OCI-LY7 (cell line): ENCODE data around the gene PRPF18. TPM values are rescaled to one million over a fixed set of nuclear protein-coding genes. Genes with fewer than 3 reads are reported as not detected.

ENCODE experiments used
- BruUV-seq: library from RNA; stranded (reverse); fragments of 400-500 nt; replicated peaks from 2 replicates; lab custom pipeline; 2021; lab: Mats Ljungman, UMichigan
- CTCF ChIA-PET: fragments of 300-600 bp; sonication (Branson Sonifier 250); formaldehyde crosslinking; loops from one replicate; lab custom pipeline; 2022; ENCODE audit warnings: antibody characterized with exemption; ENCODE audit not compliant: unreplicated experiment; lab: Charles Lee
- POLR2A ChIA-PET: fragments of 300-600 bp; sonication (Branson Sonifier 250); formaldehyde crosslinking; loops from one replicate; lab custom pipeline; 2022; ENCODE audit warnings: antibody characterized with exemption; lab: Charles Lee
- DNase-seq: peaks from one replicate; pipeline ENCODE4 v3.0.0-alpha.2; 2015; ENCODE audit warnings: low spot score
- H2AFZ ChIP-seq: fragments of 200-600 bp; sonication (generic), shearing (Covaris generic); 2 replicates; pipeline ENCODE4 v1.6.1; 2014; ENCODE audit warnings: mild to moderate bottlenecking, antibody characterized with exemption, low read length, moderate library complexity
- H3K27ac ChIP-seq: fragments of 200-600 bp; sonication (generic); 2 replicates; pipeline ENCODE4 v1.5.1; 2014; ENCODE audit warnings: mixed run types, low read depth, mild to moderate bottlenecking, moderate library complexity, low read length, inconsistent platforms; ENCODE audit not compliant: poor library complexity, severe bottlenecking
- H3K36me3 ChIP-seq: fragments of 200-600 bp; sonication (generic); 2 replicates; pipeline ENCODE4 v1.6.1; 2014; ENCODE audit warnings: mild to moderate bottlenecking, antibody characterized with exemption, low read length, moderate library complexity, mixed read lengths; ENCODE audit not compliant: insufficient read depth
- H3K4me1 ChIP-seq: fragments of 200-600 bp; sonication (generic); 2 replicates; pipeline ENCODE4 v1.5.1; 2014; ENCODE audit warnings: mild to moderate bottlenecking, low read length; ENCODE audit not compliant: insufficient read depth, poor library complexity, severe bottlenecking
- H3K4me2 ChIP-seq: fragments of 200-600 bp; sonication (generic); 2 replicates; pipeline ENCODE4 v1.6.1; 2014; ENCODE audit warnings: mild to moderate bottlenecking, low read length
- H3K4me3 ChIP-seq: fragments of 200-600 bp; sonication (generic); 2 replicates; pipeline ENCODE4 v1.5.1; 2014; ENCODE audit warnings: mild to moderate bottlenecking, low read depth, low read length; ENCODE audit not compliant: poor library complexity, severe bottlenecking
- H3K79me2 ChIP-seq: fragments of 200-600 bp; sonication (generic); 2 replicates; pipeline ENCODE4 v1.6.1; 2016; ENCODE audit warnings: low read depth, mild to moderate bottlenecking, low read length, moderate library complexity, mixed read lengths; ENCODE audit not compliant: insufficient read depth
- H3K9me2 ChIP-seq: fragments of 200-600 bp; sonication (generic); 2 replicates; pipeline ENCODE4 v1.6.1; 2016; ENCODE audit warnings: mild to moderate bottlenecking, low read length, mixed read lengths; ENCODE audit not compliant: insufficient read depth
- H3K9me3 ChIP-seq: fragments of 200-600 bp; sonication (generic); 2 replicates; pipeline ENCODE4 v1.6.1; 2014; ENCODE audit warnings: mild to moderate bottlenecking, mixed run types, low read length, mixed read lengths
- H4K20me1 ChIP-seq: fragments of 200-600 bp; sonication (generic); 2 replicates; pipeline ENCODE4 v1.6.1; 2014; ENCODE audit warnings: mild to moderate bottlenecking, antibody characterized with exemption, low read length, moderate library complexity, mixed read lengths; ENCODE audit not compliant: insufficient read depth
- EZH2phosphoT487 ChIP-seq: fragments of 200-600 bp; sonication (generic); IDR thresholded peaks from 2 replicates; pipeline ENCODE4 v1.6.1; 2018; ENCODE audit warnings: low read depth, borderline replicate concordance, mild to moderate bottlenecking, mixed run types, antibody characterized with exemption, low read length, moderate library complexity, mixed read lengths
- intact Hi-C: fragments of 100-400 bp; cut with micrococcal nuclease; formaldehyde crosslinking; loops from one replicate; pipeline ENCODE4 v1.10.0; 2022; ENCODE audit not compliant: unreplicated experiment
- total RNA-seq, 2 experiments: library from RNA; depleted of rRNA in 1 of 2; stranded (reverse); fragments of >200 nt in 1 of 2; shearing (Covaris generic) in 1 of 2; gene quantifications; 2 replicates each; pipeline ENCODE4 v1.2.3, GENCODE V29; 2014 to 2022
- TF ChIP-seq, protein P1 (sequence below): fragments of 200-600 bp; sonication (generic); conservative IDR thresholded peaks from 2 replicates; pipeline ENCODE4 v1.5.1; 2014; ENCODE audit warnings: mild to moderate bottlenecking, antibody characterized with exemption, low read length, moderate library complexity, mixed read lengths

PRPF18 gene
- total RNA-seq, 2 experiments from 2014 or later, result 21.1 to 23.3 TPM

DNA sequence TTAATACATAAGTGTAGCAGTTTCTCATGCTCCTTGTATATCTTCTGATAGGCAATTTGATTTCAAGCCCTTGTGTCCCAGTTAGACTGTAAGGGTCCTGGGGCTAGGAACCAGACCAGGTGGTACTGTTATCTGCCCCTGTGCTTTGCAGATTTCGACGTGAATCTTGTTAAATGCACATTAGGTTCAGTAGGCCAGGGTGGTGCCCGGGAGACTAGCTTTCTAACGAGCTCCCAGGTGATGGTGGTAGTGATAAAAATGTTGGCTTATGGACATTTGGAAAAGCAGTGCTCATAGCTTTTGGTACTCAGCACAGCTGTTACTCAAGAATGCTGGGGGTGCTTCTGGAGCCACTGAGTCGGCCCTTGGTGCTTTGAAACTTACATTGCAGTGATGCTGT lies 64.2 kb downstream of the PRPF18 start:
- intact Hi-C loops, result no loop called here
- Histone ChIP-seq H3K79me2 (no peaks in the 10 kb centered on the region), H2AFZ (no peak overlapping the region), H3K36me3 (no peaks in the 10 kb centered on the region), H3K4me3 (no peak overlapping the region), H3K9me2 (no peaks in the 10 kb centered on the region), H3K9me3 (no peaks in the 10 kb centered on the region), H4K20me1 (no peaks in the 10 kb centered on the region; the same call in 1 of the 2 replicates), H3K4me2 (no peak overlapping the region), H3K27ac (no peak overlapping the region), H3K4me1 (no peaks in the 10 kb centered on the region)
- TF ChIP-seq, protein P1, sequence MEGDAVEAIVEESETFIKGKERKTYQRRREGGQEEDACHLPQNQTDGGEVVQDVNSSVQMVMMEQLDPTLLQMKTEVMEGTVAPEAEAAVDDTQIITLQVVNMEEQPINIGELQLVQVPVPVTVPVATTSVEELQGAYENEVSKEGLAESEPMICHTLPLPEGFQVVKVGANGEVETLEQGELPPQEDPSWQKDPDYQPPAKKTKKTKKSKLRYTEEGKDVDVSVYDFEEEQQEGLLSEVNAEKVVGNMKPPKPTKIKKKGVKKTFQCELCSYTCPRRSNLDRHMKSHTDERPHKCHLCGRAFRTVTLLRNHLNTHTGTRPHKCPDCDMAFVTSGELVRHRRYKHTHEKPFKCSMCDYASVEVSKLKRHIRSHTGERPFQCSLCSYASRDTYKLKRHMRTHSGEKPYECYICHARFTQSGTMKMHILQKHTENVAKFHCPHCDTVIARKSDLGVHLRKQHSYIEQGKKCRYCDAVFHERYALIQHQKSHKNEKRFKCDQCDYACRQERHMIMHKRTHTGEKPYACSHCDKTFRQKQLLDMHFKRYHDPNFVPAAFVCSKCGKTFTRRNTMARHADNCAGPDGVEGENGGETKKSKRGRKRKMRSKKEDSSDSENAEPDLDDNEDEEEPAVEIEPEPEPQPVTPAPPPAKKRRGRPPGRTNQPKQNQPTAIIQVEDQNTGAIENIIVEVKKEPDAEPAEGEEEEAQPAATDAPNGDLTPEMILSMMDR, result no peak
- no peak for DNase-seq
- ChIA-PET CTCF (no interaction called here), POLR2A (no interaction called here)
- BruUV-seq, result no TSS peak

DNA sequence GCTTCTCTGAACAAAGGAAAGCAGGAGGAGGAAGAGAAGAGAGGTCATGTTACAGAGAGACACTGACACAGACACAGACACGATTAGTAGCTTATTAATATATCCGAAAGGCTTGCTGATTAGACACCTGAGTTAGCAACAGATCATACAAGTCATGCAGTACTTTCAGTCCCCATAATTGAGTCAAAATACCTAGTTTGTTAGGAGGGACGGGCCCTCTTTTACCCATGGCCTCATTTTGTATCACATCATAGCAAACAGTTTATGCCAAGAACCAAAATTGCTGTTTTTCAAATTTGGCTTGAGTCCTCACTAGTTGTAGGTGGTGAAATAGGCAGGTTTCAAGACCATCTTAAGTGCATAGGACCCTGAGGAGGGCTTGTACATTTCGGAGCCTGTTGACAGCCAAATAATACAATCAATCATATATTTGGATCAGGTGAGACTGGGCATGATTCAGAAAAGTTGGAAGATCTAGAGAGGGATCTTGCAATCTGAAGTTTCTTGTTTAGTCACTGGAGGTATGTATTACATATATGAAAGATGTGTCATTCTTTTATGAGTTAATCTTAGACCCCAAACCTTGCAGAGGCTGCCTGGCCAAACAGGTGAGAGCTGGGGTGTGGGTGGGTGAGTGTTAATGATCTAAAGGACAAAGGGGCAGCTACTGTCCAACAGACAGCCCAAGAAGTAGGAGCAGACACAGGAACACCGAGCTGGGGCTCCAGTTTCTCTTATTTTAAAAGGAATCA lies 65.4 kb downstream of the PRPF18 start:
- no peak for DNase-seq
- no TSS peak for BruUV-seq
- ChIA-PET CTCF (no interaction called here), POLR2A (no interaction called here)
- no peaks in the 10 kb centered on the region; the same call in 1 of the 2 replicates for H4K20me1 ChIP-seq
- TF ChIP-seq, protein P1, result no peak
- no peak for TF ChIP-seq EZH2phosphoT487
- H3K79me2 ChIP-seq, result no peaks in the 10 kb centered on the region
- intact Hi-C loops, result no loop called here
- H3K4me1 ChIP-seq, result no peaks in the 10 kb centered on the region
- no peaks in the 10 kb centered on the region for H3K9me3 ChIP-seq
- H3K9me2 ChIP-seq, result no peaks in the 10 kb centered on the region
- H3K4me3 ChIP-seq, result no peak overlapping the region
- H3K4me2 ChIP-seq, result no peak overlapping the region
- no peak overlapping the region for H2AFZ ChIP-seq
- no peaks in the 10 kb centered on the region for H3K36me3 ChIP-seq
- H3K27ac ChIP-seq, result no peak overlapping the region

DNA sequence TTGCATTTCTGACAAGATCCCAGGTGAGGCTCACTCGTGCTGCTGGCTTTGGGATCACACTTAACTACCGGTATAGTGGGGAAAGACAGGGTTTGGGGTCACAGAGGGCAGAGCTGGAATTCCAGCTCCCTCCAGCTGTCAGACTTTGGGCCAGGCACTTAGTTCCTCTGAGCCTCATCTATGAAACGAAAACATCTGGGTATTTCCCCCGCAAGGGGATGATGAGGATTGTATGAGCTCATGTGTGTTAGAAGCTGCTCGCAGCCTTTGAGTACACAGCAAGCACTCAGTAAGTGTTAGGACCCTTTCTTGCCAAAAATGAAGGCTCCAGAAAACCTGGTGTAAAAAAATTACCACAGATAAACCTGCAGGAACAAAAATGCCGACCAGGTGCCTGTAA lies 66.1 kb downstream of the PRPF18 start:
- POLR2A ChIA-PET, result no interaction called here
- BruUV-seq, result no TSS peak

More for the DNA sequence above, 66.1 kb downstream of the PRPF18 start:
- CTCF ChIA-PET, result no interaction called here
- Histone ChIP-seq H2AFZ (no peak overlapping the region), H3K36me3 (no peaks in the 10 kb centered on the region), H3K4me3 (no peak overlapping the region), H3K27ac (no peak overlapping the region), H3K4me1 (no peaks in the 10 kb centered on the region), H3K79me2 (no peaks in the 10 kb centered on the region), H3K4me2 (no peak overlapping the region), H3K9me3 (no peaks in the 10 kb centered on the region), H3K9me2 (no peaks in the 10 kb centered on the region), H4K20me1 (no peaks in the 10 kb centered on the region; the same call in 1 of the 2 replicates)
- TF ChIP-seq, protein P1, result no peak
- TF ChIP-seq EZH2phosphoT487, result no peak
- intact Hi-C loops, result no loop called here
- DNase-seq, result no peak
